22Rv1 (cell line): Measurements from ENCODE around the gene SPATA46.

ENCODE experiments used
- ZFX ChIP-seq: fragments of 450-650 bp; IDR thresholded peaks from 2 replicates; pipeline ENCODE4 v1.6.1; 2017; ENCODE audit warnings: antibody characterized with exemption, borderline replicate concordance
- TF ChIP-seq, protein P1 (sequence below): fragments of 450-650 bp; IDR thresholded peaks from 2 replicates; pipeline ENCODE4 v1.5.1; 2017; ENCODE audit warnings: mild to moderate bottlenecking

DNA sequence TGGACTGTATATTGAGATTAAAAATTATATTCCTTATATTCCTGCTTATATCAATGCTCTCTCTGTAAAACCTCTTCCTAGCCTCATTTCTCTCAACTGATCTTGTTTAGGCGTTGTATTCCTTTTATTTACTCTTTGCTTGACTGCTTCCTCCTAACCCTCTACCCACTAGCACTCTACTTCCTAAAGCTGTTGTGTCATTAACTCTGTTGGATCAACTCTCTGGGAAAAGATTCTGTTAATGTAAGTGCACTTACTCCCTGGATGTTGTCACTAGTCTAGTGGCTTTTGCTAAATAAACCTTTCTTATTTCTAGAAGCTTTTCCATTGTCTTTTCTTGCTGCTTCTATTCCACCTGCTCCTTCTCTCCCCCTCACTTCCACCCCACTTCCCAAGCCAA lies 6.5 kb downstream of the SPATA46 start:
- TF ChIP-seq, protein P1, sequence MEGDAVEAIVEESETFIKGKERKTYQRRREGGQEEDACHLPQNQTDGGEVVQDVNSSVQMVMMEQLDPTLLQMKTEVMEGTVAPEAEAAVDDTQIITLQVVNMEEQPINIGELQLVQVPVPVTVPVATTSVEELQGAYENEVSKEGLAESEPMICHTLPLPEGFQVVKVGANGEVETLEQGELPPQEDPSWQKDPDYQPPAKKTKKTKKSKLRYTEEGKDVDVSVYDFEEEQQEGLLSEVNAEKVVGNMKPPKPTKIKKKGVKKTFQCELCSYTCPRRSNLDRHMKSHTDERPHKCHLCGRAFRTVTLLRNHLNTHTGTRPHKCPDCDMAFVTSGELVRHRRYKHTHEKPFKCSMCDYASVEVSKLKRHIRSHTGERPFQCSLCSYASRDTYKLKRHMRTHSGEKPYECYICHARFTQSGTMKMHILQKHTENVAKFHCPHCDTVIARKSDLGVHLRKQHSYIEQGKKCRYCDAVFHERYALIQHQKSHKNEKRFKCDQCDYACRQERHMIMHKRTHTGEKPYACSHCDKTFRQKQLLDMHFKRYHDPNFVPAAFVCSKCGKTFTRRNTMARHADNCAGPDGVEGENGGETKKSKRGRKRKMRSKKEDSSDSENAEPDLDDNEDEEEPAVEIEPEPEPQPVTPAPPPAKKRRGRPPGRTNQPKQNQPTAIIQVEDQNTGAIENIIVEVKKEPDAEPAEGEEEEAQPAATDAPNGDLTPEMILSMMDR: no peak
- TF ChIP-seq ZFX: no peak
